ENCODE results near the gene CENPM.

The CENPM gene

GRCh38 chr22:41900652-41901312, 46.2 kb downstream of the CENPM start:
- no peak for DNase-seq (ENCODE audit: low read depth in 2 of 3, low spot score in 2 of 3)

DNA sequence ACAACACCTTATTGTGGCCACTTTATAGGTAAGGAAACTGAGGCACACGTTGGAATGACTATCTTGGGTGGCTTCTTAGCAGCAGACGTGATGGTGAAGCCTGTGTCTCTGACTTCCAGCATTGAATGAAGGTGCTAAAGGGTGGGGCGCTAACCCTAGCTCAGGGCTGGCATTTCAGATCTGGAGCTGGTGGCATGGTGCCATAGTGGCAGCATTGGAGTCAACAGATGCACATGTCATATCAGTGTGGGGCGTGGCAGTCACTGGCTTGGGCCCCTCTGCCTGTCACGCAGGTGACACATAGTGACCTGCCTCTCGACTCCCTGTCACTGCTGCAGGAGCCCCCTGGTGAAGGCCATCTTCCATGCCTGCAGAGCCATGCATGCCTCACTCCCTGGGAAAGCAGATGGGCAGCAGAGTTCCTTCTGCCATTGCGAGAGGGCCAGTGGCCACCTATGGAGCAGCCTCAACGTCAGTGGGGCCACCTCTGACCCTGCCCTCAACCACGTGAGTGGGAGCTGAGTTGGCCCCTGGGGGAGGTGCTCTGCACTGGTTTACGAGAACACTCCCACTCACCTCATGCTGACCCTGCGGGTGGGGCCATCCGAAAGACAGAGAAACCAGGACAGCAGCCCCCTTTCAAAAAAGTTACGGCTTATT, 46.8 kb downstream of the CENPM start:
- DNase-seq (ENCODE audit: low read depth in 2 of 3, low spot score in 2 of 3): no peak

DNA sequence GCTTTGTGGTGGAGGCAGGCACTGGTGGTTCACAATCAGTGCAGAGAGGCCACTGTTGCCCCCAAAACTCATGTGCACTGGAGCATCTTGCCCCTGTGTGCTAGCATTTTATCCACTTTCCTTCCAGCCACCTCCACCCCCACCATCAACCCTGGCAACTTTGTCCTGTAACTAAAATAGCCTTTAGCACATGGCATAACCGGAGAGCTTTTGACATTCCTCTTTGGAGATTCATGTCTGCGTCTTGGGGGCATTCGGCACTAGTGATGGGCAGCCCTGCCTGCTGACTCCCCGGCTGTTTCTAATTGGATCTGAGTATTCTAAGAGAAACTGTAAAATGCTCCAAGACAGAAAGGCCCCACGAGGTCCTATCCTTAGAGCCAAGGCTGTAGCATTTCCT, 47.8 kb downstream of the CENPM start:
- no peak for DNase-seq (ENCODE audit: low read depth in 2 of 3, low spot score in 2 of 3)

DNA sequence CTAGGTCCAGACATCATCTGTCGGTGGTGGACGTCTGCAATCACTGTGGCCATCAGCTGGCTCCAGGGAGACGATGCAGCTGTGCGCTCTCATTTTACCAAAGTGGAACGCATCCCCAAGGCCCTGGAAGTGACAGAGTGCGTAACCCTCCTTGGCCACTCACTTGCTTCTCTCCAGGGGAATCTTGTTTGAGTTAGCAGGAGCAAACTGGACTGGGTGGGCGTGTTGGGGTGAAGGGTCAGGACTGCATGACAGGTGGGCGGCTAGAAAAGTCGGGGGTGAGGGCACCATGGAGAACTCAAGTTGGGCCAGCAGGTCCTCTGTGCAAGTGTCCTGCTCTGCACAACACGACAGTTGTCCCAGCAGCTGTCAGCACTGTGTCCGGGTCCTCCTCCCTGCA, 48.3 kb downstream of the CENPM start:
- DNase-seq (ENCODE audit: low read depth in 2 of 3, low spot score in 2 of 3): no peak

- DNase-seq (ENCODE audit: low read depth in 2 of 3, low spot score in 2 of 3): no peak
Observed at GRCh38 chr22:41893591-41894375, 53.2 kb downstream of the CENPM start.

DNA sequence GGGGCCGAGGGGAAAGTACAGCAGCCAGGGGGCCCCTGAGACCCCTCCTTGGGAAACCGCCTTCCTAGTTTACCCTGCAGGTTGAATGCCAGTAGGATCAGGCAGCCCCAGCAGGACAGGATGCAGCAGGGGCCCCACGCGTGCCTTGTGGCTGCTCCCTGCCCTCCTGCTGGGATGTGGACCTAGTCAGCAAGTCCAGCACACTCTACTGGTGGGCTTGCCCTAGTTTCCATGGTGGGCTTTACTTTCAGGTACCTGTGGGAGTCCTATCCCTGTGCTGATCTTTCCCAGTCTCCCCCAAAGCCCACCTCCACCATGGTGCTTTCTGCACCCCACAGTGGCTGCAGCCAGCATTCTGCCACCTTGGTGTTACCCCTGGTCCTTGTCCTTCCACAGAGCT, 54.2 kb downstream of the CENPM start:
- no peak for DNase-seq (ENCODE audit: low read depth in 2 of 3, low spot score in 2 of 3)

- DNase-seq (ENCODE audit: low read depth in 2 of 3, low spot score in 2 of 3): no peak
Observed at GRCh38 chr22:41891407-41891806, 55.5 kb downstream of the CENPM start.

Data from activated CD8-positive, alpha-beta memory T cell treated with anti-CD3 and anti-CD28 coated beads for 48 hours (primary cell).